GM21717 (cell line): ENCODE data around the gene UBQLN4.
"Not testable (repeated sequence)": the region's sequence is repeated elsewhere in the genome, so short reads cannot be mapped to it uniquely, and the experiment has no call there.

Experiments used
- ATAC-seq: cut with Tn5 transposase; IDR thresholded peaks from one replicate; pipeline ENCODE4 v1.9.1; 2021; ENCODE audit warnings: mild to moderate bottlenecking, moderate library complexity; ENCODE audit not compliant: unreplicated experiment

UBQLN4 gene

GRCh38 chr1:156081180-156081916 is 27.8 kb upstream of the UBQLN4 start:
- no peak for ATAC-seq

DNA sequence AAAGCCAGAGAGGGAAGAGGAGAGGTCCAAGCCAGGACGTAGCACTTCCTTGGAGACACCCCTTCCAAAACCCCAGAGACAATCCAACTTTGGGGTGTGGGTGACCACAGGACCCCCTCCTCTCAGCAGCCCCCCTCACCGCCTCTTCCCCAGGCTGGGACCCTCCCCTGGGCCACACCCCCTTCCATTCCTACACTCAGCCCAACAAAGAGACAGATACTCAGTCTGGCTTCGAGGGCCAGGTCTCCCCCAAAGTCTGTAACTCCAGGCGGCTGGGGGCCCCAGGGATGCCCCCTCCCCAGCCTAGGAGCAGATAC is 27.2 kb upstream of the UBQLN4 start:
- ATAC-seq = no peak

- ATAC-seq = no peak
Measured at GRCh38 chr1:156080241-156080862, 26.8 kb upstream of the UBQLN4 start.

DNA sequence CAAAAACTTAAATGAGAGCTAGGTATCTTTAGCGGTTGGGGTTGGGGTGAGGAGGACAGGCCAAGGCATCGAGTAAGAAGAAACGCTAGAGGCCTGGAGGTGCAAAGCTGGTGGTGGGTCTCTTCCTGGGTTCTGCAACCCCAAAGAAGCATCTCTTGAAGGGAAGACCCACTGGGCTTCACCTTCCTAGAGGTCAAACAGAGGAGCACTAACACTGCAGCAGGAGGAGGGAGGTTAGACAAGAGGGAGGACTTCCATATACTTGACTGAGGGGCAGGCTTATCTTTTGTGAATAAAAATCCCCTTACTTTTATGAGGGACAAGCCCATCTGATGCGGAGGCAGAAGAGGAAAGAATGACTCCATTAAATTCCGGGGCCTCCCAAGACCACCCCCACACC is 26.2 kb upstream of the UBQLN4 start:
- ATAC-seq = no peak

GRCh38 chr1:156078728-156079127 is 25.1 kb upstream of the UBQLN4 start:
- ATAC-seq = no peak

GRCh38 chr1:156077430-156077760 is 23.8 kb upstream of the UBQLN4 start:
- no peak for ATAC-seq

DNA sequence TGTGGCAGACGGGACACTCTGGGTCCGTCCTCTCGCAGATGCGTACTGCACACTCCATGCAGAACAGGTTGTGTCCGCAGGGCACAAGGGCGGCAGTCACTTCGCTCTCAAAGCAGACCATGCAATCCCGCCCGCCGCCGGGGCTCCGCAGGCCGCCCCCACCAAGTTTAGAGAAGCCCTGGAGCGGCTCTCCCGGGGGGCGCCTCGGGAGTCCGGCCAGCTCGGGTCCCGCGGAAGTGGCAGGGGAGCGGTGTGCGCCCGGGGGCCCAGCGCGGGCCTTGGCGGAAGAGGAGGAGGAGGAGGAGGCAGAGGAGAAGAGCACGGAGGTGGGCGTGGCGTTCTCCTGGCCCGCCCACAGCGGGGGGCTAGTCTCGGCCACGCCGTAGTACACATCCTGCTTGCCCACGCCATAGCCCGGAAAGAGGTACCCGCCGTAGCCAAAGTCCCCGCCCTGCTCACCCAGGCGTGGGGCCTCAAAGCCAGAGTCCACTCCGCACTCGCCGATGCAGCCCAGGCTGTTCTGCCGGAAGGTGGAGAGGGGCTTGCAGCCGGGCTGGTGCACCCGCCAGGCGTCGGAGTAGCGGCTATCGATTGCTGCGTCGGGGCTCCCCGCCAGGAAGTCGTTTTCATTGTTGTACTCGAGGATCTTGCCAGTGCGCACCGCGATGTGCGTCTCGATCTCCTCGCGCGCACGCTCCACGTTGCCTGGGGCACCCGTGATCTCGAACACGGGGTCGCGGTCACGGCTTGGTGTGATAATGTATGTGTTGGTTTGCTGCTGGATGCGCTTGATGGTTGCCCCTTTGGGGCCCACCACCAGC is 23.2 kb upstream of the UBQLN4 start:
- no peak for ATAC-seq

DNA sequence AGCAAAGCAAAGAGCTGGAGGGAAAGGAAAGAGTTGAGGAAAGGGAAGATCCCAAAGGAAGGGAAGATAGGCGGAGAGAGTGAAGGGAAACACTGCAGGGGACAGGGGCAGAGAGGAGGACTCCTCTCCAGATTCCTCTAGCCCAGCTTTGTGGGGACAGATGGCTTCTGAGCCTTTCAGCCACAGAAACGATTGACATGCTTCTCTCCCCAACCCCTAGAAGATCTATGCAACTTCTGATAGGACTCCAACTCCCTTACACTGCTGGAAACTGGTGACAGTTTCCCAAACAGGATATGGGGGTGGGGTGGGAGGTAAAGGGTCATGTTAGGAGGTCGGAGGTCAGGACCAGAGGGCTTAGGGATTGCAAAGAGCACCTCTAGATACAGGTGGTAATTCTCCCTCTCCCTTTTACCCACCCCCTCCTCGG is 22.2 kb upstream of the UBQLN4 start:
- ATAC-seq = no peak

DNA sequence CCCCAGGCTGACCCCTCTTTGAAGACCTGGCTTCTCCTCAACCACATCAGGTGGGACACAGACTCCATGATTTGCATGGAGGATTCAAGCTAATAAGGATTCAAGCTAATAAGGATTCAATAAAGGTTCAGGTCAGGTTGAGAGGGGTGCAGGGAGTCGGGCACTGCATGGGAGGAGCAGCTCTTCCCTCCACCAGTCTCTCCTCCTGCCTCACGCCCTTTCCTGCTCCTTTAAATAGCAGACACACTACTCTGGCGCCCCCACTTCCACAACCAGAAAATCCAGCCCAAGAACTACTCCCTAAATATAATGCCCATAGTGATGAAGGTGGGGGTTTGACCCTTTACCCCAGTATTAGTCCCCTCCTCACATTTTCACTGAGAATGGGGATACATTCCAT is 21.6 kb upstream of the UBQLN4 start:
- no peak for ATAC-seq

GRCh38 chr1:156074661-156075060 is 21.1 kb upstream of the UBQLN4 start:
- ATAC-seq = no peak

- no peak for ATAC-seq
Measured at GRCh38 chr1:156073740-156074139, 20.1 kb upstream of the UBQLN4 start.

DNA sequence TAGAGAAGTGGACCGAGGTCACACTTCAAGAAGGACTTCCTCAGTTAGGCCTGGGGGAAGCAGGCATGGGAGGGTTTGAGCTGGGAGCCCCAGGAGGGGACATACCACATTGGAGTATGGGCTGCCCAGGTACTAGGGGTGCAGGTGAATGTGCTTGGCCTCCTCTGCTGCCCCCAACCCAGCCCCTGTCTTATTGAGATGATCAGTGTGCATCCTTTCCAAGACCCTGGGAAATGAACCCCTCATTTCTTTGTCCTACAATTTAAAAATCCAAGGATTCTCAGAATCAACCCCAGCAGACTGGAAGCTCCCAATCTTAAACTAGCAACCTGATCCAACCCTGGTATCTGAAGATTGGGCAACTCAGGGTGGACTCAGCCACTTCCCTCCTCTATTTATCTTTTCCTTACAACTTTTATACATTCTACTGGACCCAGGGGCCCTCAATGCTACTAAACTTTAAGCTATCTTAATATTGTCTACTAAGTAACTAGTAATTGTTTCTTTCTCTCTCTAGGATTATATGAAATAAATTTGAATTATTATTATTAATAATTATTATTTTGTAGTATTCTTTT is 19.6 kb upstream of the UBQLN4 start:
- no peak for ATAC-seq

DNA sequence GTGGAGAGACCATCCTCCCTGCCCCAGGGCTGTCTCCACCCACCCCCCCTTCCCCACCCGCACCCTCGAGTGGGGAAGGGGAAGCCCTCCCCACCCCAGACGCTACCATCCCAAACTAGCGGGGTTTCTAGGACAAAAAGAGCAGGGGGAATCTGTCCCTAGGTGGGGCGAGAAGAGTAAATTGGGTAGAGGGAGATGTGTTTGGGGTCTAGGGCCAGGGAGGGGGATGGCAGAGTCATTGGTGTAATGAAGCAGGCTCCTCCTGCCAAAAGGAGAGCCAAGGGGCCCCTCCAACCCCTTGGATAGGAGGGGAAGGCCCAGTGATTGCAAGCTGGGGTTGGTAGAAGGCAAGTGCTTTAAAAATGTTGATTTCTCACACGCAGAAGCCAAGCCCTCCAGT is 18.7 kb upstream of the UBQLN4 start:
- no peak for ATAC-seq

DNA sequence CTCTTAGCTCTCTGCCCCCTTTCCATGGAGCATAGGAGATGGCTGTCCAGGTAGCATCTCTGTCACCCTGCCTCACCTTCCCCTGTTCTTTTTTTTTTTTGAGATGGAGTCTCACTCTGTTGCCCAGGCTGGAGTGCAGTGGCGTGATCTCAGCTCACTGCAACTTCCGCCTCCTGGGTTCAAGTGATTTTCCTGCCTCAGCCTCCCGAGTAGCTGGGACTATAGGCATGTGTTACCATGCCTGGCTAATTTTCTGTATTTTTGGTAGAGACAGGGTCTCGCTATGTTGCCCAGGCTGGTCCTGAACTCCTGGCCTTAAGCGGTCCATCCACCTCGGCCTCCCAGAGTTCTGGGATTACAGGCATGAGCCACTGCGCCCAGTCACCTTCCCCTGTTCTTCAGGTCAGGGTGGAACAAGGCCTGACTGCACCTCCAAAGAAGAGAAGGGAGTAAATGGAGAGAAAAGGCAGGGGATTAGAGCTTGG is 17.8 kb upstream of the UBQLN4 start:
- not testable (repeated sequence) for ATAC-seq

DNA sequence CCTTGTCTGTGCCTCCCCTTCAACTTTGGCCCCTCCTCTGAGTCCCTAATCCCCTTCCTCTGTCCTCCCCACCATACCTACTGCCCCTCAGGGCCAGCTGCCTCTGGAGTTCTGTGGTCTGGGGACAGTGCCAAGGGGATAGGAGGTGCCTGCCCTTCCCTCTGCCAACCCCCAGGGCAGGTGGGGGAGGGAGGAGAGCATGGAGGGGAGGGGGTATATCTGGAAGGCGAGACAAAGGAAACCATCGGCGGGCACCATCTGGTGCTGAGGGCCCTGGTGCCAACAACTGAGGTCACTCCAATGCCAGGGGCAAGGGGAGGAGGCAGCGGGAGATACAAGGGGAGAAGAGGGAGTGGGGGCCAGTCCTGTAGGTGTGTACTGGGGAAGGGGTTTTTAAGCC is 16.9 kb upstream of the UBQLN4 start:
- no peak for ATAC-seq

- ATAC-seq = no peak
Measured at GRCh38 chr1:156069490-156070455, 16.2 kb upstream of the UBQLN4 start.

DNA sequence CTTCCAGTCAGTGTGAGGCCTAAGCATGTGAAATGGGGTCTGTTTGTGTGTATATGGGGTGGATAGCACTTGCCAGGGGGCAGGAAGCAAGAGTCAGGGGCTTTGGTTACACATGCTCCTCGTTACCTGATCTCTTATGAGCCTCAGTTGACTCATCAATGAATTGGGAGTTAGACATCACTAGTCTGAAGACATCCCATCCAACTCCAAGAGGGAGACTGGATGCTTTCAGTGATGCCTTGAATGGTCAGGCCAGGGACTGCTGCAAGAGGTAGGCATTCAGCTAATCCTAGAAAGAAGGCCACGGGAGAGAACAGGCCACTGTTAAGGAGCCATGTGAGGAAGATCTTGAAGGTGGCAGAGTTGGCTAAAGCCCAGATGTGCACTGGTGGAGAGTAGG is 13.7 kb upstream of the UBQLN4 start:
- no peak for ATAC-seq

GRCh38 chr1:156065871-156066270 is 12.3 kb upstream of the UBQLN4 start:
- ATAC-seq = no peak

- ATAC-seq = no peak
Measured at GRCh38 chr1:156065212-156065611, 11.6 kb upstream of the UBQLN4 start.

GRCh38 chr1:156064615-156065014 is 11.0 kb upstream of the UBQLN4 start:
- ATAC-seq = no peak

- no peak for ATAC-seq
Measured at GRCh38 chr1:156063997-156064285, 10.3 kb upstream of the UBQLN4 start.
